Stimulated activated CD8-positive, alpha-beta memory T cell treated with anti-CD3 and anti-CD28 coated beads, Interleukin-12 subunit alpha, Interleukin-12 subunit beta, amount 100 ng/mL, for 1 hour (primary cell): ENCODE results near the gene CMTM1.
A peak's percentile ranks its signal among the peaks of the same experiment; 100 is the strongest.

Source experiments
- DNase-seq: peaks from one replicate; pipeline ENCODE4 v3.0.0-alpha.2; 2020; ENCODE audit warnings: low read depth

The CMTM1 gene, protein sequence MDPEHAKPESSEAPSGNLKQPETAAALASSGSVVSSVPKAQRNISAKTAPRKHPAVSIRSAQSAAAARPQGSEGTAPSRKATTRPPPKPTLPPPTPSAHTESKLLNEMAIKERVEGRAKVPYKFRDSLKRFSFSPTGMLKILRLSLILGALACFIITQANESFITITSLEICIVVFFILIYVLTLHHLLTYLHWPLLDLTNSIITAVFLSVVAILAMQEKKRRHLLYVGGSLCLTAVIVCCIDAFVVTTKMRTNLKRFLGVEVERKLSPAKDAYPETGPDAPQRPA

DNA sequence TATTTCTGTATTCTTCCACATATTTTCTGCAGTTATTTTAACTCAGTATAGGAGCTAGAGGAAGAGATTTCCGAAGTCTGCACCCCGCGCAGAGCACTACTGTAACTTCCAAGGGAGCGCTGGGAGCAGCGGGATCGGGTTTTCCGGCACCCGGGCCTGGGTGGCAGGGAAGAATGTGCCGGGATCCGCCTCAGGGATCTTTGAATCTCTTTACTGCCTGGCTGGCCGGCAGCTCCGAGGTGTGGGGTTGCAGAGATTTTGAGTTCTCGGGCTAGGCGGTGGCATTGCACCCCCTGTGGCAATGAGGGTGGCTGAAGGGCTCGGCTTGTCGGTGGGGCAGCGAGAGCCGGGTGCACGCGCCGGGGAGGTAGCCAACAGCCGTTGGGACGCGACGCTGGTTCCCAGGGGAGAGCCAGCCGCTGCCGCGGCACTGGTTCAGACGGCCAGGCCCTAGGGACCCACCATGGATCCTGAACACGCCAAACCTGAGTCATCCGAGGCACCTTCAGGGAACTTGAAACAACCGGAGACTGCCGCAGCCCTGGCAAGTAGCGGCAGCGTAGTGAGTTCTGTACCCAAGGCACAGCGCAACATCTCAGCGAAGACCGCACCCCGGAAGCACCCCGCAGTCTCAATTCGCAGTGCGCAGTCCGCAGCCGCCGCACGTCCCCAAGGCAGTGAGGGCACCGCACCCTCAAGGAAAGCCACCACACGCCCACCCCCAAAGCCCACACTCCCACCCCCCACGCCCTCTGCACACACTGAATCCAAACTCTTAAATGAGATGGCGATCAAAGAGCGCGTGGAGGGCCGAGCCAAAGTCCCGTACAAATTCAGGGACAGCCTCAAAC is at the start of gene CMTM1:
TSS of gene CMTM1 (plus strand) at position 389 of the 851 bp plus-strand sequence. CDS start at position 464, 75 bp downstream.
- no peak for DNase-seq

DNA sequence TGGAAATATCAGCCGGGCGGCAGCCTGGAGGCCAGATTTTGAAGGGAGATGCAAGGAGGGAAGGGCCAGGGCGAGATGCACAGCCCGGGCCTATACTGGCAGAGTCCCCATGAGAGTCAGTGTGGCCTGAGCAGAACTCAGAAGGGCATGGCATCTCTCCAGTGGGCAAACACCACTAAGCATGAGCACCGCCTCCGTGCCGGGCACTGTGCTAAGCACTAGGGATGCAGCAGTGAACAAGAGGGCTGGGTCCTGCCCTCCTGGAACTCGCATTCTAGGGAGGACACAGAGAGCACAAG is 49.8 kb upstream of the CMTM1 start:
- DNase-seq: no peak

DNA sequence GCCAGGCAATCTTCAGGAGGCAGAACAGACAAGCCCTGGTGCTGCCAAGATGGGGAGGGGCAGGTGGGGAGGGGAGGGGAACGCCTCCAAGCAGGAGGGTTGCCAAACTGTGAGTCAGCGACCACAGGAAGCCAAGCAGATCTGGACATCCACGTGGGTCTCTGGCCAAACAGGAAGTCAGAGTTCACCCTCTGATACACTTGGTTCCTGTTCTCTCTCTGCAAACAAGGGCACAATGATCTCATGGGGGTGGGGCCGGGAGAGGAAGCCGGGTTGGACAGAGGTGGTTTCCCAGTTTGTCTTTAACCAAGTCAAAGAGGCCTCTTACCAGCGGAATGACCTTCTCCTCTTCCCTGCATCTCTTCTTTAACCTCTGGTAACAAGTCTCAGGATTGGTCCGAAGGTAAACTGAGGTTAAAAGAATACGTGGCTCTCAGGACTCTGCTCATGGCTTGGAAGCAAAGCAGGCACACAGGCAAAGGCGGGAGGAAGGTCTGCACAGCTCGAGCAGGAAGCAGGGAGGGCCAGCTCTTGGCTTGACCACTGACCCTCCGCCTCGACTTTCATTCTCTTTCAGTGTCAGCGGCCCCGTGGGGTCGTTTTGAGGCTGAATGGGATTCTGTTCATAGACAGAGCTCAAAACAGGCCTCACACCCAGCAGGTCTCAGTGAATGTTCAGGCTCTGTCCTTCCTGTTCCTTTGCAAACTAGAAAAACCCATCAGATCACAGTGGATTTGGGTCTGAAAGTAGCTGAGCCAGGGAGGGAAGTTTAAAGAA is 49.2 kb upstream of the CMTM1 start:
- peak; percentile 62 for DNase-seq

DNA sequence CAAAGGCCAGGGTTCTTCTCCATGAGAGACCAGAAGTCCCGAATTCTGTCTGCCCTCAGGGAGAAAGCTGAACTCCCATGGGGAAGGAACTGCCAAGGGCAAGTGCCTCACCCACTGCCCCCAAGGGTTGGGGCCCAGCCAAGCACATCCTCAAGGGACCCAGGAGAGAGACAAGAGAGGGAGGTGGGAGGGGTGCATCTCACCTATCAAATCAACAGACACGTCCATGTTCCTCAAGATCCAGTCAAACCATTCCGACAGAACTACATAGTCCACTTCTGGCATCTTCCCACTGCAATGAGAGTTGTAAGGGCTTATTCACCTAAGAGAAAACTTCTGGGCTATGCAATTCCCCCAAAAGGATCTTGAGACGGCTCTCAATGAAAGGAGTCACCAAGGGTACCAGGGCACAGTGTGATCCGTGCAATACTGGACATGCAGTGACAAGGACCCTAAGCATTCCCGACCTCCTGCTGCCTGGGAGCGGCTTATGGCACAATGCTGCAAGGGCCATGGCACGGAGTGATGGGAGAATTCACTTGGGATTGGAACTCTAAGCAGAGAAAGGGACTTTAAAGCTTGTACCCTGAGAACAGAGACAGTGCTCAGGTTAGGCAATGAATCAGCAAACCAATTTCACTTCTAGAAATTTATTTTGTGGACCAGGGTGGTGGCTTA is 48.5 kb upstream of the CMTM1 start:
- no peak for DNase-seq

DNA sequence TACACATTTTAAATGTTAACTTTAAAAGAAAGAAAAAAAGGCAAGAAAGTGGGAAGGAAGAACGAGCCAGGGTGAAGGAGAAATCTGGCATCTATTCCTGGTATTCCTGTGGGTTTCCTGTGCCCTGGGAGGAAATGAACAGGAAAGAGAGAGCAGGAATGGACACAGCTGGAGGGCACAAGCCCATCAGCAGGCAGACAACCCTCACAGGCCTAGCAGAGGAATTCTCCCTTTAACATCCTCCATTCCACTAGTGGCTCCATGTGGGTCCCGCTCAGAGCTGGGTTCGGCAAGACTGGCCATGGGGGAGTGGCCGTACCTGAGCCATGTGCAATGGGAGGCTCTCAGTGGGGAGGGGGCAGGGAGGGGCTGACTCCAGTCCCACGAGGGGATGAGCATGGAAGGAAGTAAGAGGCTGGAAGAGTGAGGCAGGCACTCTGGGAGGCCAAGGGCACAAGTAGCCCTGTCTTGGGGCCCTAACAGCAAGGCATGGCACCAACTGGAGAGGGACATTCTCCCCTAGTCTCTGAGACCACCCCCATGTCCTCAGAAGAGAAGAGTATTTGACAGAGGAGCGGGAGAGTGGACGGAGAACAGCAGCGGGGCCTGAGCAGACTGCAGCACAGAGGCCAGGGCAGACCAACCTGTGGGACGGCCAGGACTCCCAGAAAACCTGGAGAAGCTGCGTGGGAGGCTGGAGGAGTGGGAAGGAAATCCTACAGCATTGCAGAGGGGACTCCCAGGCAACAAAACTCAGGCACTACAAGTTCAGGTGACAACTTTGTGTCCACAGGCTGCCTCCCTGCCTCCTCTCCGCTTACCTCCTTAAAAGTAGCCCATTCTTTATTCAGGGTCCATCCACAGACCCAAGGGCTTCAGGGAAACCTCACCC is 46.5 kb upstream of the CMTM1 start:
- DNase-seq: no peak

DNA sequence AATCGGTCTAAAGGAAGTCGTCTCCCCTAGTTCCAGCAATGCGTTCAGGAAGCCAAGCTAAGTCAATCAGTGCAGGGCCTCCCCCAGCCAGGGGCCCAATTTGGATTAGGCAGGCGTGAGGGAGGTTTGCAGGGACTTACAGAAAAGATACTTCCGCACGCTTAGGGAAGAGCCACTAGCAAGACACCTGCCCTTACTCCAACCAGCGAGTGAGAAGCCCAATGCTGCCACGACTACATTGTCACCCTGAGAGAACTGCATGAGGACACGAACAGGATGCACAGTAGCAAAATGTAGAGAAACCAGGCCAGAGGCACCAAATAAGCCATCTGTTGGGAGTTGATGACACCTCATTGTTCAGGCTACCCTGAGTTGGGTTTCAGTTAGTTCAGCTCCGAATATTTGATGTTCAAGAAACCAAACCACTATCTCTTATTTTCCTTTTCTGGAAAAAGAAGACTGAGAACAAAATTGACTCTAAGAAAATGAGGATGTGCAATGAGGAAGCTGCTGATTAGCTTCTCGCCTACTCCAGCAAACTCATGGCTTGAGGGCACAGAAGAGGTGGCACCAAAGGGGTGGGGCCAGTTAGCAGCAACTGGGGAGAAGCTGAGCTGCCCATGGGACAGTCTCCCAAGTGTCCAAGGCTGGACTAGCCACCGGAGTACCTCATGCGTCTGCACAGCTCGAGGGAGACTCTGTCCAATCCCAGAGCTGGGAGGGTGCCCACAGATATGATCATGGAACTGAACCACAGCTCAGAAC is 45.7 kb upstream of the CMTM1 start:
- DNase-seq: no peak

DNA sequence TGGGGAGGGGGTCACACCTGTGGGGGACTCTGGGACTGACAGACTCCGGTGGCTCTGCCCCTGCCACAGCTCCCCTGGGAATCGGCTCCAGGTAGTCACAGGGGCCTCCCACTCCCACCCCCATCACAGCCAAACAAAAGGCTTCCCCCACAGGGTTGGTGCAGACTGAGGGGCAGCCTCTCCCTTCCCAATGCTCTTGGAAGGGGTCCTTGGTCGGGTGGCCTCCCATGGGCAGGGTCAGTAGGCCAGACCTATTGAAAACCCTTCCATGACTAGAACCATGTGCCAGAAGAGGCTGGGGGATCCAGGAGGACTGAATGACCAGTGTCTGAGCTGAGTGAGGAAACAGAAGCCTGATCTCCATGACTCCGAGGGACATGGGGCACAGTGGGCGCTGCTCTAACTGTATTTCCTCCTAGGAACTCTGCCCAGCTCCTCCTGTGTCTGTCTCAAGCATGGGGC is 45.0 kb upstream of the CMTM1 start:
- no peak for DNase-seq

DNA sequence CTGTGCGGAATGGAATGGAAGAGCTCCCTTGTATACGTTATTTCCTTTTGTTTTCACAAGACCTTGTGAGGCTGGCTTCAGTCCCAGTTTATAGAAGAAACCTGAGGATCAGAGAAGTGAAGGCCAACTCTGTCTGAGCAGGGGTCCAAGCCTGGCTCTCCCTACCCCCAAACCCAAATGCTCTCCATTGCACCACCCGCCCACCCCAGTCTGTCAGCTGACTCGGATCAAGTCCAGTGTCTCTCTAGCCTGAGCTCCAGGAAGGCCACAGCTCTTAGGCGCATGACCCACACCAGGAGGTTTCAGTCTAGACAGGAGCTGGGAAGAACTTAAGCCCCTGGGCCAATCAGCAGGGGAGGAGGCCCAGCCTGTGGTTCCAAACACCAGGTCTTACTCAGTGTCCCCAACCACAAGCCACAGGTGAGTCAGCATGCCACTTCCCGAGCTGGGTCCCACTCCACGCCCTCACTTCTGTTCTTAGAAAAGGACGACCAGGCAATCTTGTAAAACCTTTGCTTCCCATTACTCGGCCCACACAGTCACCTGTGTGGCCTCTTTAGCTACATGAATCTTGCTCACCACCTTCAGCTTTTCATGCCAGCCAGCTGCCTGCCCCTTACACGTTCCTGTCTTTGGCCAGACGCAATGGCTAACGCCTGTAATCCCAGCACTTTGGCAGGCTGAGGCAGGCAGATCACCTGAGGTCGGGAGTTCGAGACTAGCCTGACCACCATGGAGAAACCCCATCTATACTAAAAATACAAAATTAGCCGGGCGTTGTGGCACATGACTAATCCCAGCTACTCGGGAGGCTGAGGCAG is 44.1 kb upstream of the CMTM1 start:
- peak; percentile 86 for DNase-seq

DNA sequence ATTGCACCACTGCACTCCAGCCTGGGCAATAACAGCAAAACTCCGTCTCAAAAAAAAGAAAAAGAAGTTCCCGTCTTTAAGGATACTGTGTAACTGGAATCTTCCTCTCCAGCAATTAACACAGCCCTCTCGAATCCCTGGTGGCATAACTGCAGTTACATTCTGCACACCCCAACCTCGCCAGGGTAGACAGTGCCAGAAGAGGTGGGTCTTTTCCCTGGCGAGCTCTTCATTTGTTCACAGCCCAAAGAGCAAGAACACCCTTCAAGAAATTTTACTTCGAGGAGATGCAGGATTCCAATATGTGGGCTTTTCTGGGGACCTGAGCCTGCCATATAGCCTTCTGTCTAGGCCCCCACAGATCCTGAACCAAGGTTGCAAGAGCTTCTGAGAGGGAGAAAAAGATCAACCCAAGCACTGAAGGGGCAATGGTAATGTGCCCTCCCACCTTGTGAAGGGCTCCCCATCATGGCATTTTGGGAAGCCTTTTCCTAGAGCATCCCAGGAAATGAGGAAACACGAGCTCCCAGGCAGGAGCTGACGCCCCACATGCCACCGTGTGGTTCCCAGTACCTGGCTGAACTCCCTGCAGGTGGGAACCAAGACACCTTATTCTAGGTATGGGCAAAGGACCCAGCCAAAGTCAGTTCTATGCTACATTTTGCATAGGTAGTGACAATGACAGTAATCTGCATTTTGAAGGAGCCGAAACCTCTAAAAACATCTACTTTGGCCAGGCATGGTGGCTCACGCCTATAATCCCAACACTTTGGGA is 43.2 kb upstream of the CMTM1 start:
- DNase-seq: no peak

DNA sequence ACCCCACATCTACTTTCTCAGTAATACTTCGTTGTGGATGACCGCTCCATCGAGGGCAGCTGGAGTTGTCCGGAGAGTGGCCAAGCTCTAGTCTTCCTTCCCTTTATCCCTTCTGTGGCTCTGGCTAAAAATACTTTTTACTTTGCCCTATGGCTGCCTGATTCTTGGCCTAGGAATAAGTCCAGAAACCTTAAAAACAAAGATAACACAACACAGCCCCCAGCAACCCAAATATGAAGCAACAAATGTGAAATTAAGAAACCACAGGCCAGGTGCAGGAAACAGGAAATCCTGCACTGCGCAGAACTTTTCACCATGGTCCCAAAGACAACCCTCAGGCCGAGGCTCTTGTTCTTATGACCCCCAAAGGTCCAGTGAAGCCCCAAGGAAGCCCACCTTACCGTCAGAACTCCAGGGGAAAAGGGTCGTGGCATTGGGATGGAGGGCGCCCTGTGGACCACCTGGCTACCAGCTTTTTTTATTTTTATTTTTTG is 42.3 kb upstream of the CMTM1 start:
- DNase-seq: no peak

DNA sequence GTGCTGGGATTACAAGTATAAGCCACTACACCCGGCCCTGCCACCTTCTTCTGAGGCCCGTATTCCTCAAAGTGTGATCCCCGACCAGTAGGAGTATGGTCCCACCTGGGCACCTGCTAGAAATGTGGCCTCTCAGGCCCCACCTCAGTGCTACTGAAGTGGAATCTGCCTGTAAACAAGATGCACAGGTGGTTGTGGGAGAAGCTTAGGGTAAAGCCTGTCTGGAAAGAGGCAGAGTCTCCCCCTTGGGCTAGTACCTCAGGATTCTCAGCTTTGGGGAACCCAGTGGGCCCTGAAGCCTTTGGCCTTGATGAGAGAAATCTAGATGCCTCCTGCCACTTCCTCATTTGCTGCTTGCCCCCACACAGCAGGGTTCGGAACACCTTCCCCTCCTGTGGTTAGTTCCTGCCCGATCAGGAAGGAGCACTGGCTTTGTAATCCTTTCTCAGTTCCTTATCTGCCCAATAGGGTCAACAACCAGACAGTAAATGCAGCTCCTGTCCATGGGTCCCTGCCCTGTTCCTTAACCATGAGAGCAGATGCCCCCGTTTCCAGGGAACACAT is 41.6 kb upstream of the CMTM1 start:
- DNase-seq: no peak

DNA sequence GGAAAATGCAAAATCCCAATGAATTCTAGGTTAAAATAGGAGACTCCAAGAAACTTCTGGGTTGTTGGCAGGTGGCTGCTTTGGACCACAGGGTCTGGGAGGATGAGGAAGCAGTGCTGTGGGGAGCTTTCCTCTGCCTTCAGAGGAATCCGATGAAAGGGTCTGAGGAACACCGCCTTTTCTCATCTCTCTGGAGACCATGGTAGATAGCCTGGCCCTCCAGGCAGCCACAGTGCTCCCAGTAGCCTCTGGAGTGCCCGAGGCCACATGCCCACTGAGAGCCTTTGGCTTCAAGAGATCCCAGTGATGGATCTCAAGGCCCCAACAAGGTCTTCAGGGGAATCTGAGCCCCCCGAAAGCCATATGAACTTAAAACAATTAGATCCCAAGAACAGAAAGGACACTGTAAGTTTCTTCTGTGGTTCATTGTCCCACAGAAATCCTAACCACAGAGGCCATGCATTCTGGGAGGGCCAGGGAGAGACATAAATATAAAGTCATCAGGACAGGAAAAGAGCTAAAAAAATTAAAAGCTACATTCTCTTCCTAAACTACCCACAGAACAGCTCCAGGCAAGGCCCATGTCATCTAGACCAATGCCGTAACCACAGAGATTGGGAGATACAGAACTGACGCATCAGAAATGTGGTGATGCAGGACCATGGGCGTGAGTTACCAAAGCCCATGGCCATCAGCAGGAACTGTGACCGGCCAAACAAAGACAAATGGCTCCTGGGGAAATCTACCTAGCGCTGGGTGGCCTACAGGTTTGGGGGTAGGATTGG is 40.7 kb upstream of the CMTM1 start:
- DNase-seq: no peak

DNA sequence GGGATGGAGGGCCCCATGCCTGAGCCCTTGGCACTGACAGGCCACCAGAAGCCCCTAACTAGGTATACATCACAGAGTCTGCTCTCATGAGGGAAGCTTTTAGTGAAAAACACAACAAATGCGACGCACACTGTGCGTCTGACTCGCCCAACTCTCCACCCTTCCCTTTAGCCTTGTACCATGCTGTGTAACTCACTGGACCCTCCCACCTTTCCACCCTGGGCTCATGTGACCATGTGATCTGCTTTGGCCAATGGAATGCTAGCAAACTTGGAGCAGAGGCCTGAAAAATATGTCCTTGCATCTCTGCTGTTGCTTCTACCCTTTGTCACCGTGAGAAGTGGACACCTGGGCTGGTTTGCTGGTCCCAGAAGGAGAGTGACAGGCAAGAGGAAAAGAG is 37.9 kb upstream of the CMTM1 start:
- DNase-seq: no peak

DNA sequence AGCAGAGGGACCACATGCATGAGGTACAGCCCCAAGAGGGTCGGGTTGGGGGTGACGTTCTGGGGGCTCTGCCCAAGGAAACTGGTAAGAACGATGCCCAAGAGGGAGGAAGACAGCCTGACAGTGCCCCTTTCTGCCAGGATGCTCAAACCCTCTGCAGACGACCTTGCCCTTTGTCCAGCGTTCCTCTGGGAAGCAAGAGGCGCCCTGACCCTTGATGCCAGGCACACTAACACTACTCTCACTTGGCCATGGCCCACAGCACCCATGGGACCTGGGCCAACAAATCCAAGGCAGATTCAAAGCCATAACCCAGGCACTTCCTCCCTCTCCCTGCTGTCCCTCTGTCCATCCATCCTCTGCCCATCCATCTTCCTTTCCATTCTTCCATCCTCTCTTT is 36.8 kb upstream of the CMTM1 start:
- DNase-seq: no peak

DNA sequence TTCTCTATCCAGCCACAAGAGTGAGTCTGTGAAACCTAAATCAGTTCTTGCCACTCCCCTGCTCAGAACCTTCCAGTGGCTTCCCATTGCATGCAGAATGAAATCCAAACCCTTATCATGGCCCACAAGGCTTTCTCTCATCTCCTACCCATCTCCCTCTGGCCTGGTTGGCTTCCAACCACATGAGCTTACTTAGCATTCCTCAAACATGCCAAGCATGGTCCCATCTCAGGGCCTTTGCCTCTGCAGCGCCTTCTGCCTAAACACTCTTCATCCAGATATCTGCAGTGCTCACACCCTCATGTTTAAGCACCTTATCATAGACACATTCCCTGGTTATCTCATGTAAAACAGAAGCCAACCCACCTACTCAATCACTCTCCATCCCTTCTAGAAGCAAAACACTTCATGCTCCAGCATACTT is 31.9 kb upstream of the CMTM1 start:
- no peak for DNase-seq

DNA sequence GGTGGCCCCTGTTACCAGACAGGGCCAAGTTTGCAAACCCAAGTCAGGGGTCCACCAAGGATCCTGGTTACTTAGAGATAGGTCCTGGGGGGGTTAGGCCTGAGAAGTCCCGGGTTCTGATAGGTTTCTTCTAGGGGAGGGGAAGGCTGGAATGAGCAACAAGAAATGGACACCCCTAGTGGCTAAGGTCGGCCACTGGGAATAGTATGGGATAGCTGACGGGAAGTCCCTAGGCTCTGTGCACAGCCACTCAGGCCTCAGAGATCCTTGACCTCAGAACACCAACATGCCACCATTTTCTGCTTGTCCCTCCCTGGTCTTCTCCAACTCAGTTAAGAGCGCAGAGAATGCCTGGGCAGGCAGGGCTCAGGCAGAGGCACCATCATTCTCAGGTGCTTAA is 29.7 kb upstream of the CMTM1 start:
- no peak for DNase-seq

DNA sequence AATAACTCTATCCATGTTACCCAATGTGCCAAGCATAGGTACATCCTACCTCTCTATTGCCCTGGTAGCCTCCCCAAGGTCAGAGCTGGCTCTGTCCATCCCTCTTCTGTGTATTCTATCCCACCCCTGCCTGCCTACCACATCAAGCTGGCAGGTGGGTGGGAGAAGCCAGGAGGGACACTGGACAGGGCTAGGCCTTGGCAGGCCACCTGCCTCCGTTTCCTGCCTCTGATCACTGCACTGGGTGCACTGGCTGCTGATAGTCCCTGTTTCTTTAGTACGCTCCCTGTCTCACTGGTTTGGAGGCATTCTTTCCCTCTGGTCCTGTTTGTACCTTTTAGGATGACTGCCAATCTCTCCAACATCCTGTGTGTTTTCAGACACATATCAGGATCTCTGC is 29.0 kb upstream of the CMTM1 start:
- DNase-seq: no peak
